ENCODE data around the gene RAB7A.
"Not testable (repeated sequence)": the region's sequence is repeated elsewhere in the genome, so short reads cannot be mapped to it uniquely, and the experiment has no call there.

DNA sequence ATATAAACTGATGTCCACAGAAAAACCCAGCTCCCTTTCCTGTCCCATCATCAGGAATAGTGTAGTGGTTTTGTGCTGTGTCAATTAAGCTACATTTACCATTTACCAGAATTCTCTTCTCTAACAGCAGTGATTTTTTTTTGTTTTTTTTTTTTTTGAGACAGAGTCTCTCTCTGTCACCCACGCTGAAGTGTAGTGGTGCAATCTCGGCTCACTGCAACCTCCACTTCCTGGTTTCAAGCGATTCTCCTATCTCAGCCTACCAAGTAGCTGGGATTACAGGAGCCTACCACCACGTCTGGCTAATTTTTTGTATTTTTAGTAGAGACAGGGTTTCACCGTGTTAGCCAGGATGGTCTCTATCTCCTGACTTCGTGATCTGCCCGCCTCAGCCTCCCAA is 7.1 kb upstream of the RAB7A start:
- TF ChIP-seq CTCF, POLR2A (IDR thresholded peaks at IDR 0.05): not testable (repeated sequence)
